BJ (cell line): ENCODE data around the gene ZNF410. TPM values are rescaled to one million over a fixed set of nuclear protein-coding genes. Genes with fewer than 3 reads are reported as not detected.
A peak's percentile ranks its signal among the peaks of the same experiment; 100 is the strongest.

ENCODE experiments used
- CTCF ChIA-PET: fragments of 350-600 bp; formaldehyde crosslinking; extraction: SDS; loops from one replicate; lab custom pipeline; 2021; ENCODE audit warnings: antibody characterized with exemption, inconsistent platforms; lab: Yijun Ruan, JAX
- POLR2A ChIA-PET: fragments of 300-600 bp; sonication (Branson Sonifier 250); formaldehyde crosslinking; extraction: SDS; loops from one replicate; lab custom pipeline; 2021; ENCODE audit warnings: antibody characterized with exemption; lab: Charles Lee
- DNase-seq: peaks from one replicate; pipeline ENCODE4 v3.0.0-alpha.2; 2011; ENCODE audit warnings: low read depth
- H3K27me3 ChIP-seq: 2 replicates; pipeline ENCODE4 v1.6.0; 2011; ENCODE audit warnings: low read length; ENCODE audit not compliant: control insufficient read depth, insufficient read depth
- H3K36me3 ChIP-seq: 2 replicates; pipeline ENCODE4 v1.5.1; 2011; ENCODE audit warnings: low read length; ENCODE audit not compliant: control insufficient read depth, insufficient read depth
- H3K4me3 ChIP-seq: 2 replicates; pipeline ENCODE4 v1.5.1; 2011; ENCODE audit warnings: low read depth, mild to moderate bottlenecking, control low read depth, low read length
- CTCF ChIP-seq: IDR thresholded peaks from 2 replicates; pipeline ENCODE4 v1.5.1; 2011; ENCODE audit warnings: low read depth, mild to moderate bottlenecking, control low read depth, inconsistent platforms, low read length, moderate library complexity; ENCODE audit not compliant: insufficient read depth
- polyA plus RNA-seq: library from polyadenylated mRNA; depleted of rRNA; stranded (reverse); fragments of >200 nt; gene quantifications from 2 replicates; pipeline ENCODE4 v1.2.3, GENCODE V29; 2011

Gene ZNF410
- polyA plus RNA-seq, 1 experiment: 44.8 TPM

DNA sequence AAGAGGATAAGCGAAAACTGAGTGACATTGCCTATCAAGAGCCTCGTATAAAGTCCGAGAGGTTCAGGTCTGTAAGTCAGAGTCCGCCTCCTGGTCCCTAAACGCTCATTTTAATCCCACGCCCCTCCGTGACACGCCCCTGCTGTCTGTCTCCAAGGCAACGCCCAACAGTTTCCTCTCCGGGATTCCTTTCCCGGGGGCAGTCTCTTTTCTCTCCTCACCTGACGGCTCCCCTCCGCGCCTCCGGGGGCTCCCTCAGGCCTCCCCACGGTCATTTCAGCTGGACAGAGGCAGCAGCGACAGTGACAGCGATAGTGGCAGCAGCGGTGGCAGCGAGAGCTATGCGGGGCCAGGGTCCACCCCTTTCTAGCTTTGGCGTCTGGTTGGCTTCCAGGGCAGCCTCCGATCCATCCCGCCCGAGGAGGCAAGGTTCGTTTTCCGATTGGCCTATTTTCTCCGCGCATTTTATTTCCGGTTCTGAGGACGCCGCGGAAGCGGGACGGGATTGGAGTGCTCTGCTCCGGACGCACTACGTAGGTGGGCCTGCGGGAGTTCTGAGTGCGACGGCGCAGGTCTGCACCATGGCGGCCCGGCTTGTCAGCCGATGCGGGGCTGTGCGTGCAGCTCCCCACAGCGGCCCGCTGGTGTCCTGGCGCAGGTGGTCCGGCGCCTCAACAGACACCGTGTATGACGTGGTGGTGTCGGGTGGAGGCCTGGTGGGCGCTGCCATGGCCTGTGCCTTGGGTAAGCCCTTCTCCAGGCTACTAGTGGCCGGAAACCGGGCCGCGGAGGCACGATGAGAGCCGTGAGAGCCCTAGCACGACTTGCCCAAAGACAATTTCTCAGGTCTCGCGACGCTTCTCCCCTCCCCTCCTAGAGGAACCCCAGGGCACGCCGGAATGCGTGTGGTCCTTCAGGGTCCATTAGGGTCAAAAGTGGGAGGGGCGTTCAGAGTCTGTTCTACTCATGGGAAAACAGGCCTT, 63.4 kb downstream of the ZNF410 start, which contains the start of the genes COQ6 and FAM161B:
Gene COQ6 (plus strand): TSS at position 551 of the 983 bp plus-strand sequence. CDS start 31 bp downstream, at position 582.
Gene FAM161B (minus strand): TSS at position 343 of the 983 bp plus-strand sequence. CDS start 68 bp downstream, at position 275.
- Histone ChIP-seq H3K27me3 (no peaks in the 10 kb centered on the region), H3K36me3 (peaks cover 6% of the 10 kb centered on the region), H3K4me3 (peak within 1 kb of the TSS; percentile 80)
- DNase-seq: peak; percentile 85
- ChIA-PET POLR2A (interaction anchor here (0.5 to 0.6 kb wide), 2 partner anchors 16 to 28 kb away, joined by 3 read pairs; no protein-coding TSS in a partner anchor), CTCF (no interaction called here)
- no peak for TF ChIP-seq CTCF

DNA sequence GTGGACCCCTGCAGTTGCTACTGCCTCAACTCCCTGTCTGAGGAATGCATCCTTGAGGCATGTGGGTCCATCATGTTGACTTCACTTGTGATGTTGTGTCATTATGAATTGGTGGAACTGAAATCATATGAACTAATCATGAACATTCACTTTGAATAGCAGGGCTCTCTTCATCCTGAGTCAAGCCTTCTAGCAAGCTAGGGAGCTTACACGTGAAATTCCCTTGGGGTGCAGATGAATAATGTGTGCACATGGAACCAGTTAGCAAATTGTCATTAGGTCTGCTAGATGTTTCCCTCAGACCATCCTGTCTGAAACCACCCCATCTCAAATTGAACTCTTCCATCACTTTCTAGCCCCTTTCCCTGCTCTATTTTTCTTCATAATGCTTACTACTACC, 67.1 kb downstream of the ZNF410 start:
- DNase-seq: no peak
- no peak for TF ChIP-seq CTCF
- H3K4me3 ChIP-seq: no peak overlapping the region
- POLR2A ChIA-PET: no interaction called here
- no peaks in the 10 kb centered on the region for H3K27me3 ChIP-seq
- CTCF ChIA-PET: no interaction called here
- H3K36me3 ChIP-seq: peaks cover 14% of the 10 kb centered on the region

DNA sequence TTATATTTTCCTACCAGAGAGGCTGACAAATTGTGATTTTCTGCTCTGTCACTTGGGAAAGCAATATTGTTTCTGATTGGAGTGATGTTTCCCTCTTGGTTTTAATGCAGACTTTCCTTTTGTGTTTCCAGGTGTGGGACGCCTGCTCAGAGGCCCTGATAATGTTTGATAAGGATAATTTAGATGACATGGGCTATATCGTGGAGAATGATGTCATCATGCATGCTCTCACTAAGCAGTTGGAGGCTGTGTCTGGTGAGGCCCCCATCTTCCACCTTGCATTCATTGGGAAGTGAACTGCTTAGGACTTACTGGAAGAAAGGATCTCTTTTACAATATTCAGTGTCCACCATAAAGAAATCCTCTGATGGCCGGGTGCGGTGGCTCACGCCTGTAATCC, 69.0 kb downstream of the ZNF410 start:
- ChIA-PET POLR2A (no interaction called here), CTCF (no interaction called here)
- Histone ChIP-seq H3K36me3 (peaks cover 21% of the 10 kb centered on the region), H3K27me3 (no peaks in the 10 kb centered on the region), H3K4me3 (no peak overlapping the region)
- no peak for TF ChIP-seq CTCF
- DNase-seq: no peak

DNA sequence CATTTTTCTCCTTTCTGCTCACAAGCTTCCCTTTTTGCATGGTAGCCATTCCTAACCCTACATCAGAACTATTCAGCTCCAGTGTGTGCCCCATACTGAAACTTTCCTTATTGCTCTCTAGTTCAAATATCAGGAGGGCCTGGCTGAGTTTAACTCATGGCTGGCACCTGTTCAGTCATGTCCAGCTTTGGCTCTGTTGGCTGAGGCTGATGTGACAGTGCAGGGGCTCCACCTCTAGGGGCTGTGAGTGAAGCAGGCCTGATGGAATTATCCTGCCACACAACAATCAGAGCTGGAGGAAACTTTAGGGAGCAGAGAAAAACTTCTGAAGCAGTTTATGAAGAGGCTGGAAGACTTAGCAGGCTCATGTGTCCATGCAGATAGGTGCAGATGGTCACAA, 71.9 kb downstream of the ZNF410 start:
- no peak for TF ChIP-seq CTCF
- Histone ChIP-seq H3K36me3 (peaks cover 26% of the 10 kb centered on the region), H3K4me3 (no peak overlapping the region), H3K27me3 (no peaks in the 10 kb centered on the region)
- CTCF ChIA-PET: interaction anchor here (1.0 kb wide), 1 partner anchor 18 kb away, joined by 3 read pairs; no protein-coding TSS in a partner anchor
- DNase-seq: no peak
- POLR2A ChIA-PET: no interaction called here

DNA sequence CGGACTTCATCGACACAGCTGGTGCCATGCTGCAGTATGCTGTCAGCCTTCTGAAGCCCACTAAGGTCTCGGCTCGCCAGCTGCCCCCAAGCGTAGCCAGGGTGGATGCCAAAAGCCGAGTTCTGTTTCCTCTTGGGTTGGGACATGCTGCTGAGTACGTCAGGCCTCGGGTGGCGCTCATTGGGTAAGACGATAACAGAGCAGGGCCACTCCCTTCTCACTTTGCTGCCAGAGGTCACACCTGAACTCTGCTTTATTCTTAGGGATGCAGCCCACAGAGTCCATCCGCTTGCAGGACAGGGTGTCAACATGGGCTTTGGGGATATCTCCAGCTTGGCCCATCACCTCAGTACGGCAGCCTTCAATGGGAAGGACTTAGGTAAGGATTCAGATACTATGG, 74.5 kb downstream of the ZNF410 start:
- Histone ChIP-seq H3K36me3 (peaks cover 22% of the 10 kb centered on the region), H3K4me3 (no peak overlapping the region), H3K27me3 (no peaks in the 10 kb centered on the region)
- ChIA-PET POLR2A (no interaction called here), CTCF (interaction anchor here (0.6 kb wide), 1 partner anchor 1193 kb away, joined by 3 read pairs; no protein-coding TSS in a partner anchor)
- DNase-seq: no peak
- no peak for TF ChIP-seq CTCF
